Activated gamma-delta T cell treated with Interleukin-2 at 50 U/mL for 16 hours (primary cell): ENCODE results near the gene CSK.
"Not testable (repeated sequence)": the region's sequence is repeated elsewhere in the genome, so short reads cannot be mapped to it uniquely, and the experiment has no call there.

Experiments used
- DNase-seq: peaks from one replicate; pipeline ENCODE4 v3.0.0-alpha.2; 2020

Gene CSK

GRCh38 chr15:74773329-74773728, 8.6 kb upstream of the CSK start:
- DNase-seq = no peak

- no peak for DNase-seq
Observed at GRCh38 chr15:74773731-74774252, 8.1 kb upstream of the CSK start.

GRCh38 chr15:74775132-74775562, 6.7 kb upstream of the CSK start:
- no peak for DNase-seq

- no peak for DNase-seq
Observed at GRCh38 chr15:74775894-74776293, 6.0 kb upstream of the CSK start.

- peak; percentile 60 for DNase-seq
Observed at GRCh38 chr15:74776821-74777768, 4.8 kb upstream of the CSK start.

GRCh38 chr15:74777769-74778598, 3.9 kb upstream of the CSK start:
- DNase-seq = no peak

GRCh38 chr15:74778599-74778970, 3.3 kb upstream of the CSK start:
- no peak for DNase-seq

- DNase-seq = no peak
Observed at GRCh38 chr15:74779162-74779648, 2.7 kb upstream of the CSK start.

- no peak for DNase-seq
Observed at GRCh38 chr15:74780523-74781430, 1.1 kb upstream of the CSK start.

GRCh38 chr15:74782259-74783071, 585 bp downstream of the CSK start:
- DNase-seq = peak; percentile 68

GRCh38 chr15:74783072-74783807, 1.4 kb downstream of the CSK start:
- DNase-seq = no peak

GRCh38 chr15:74783808-74784175, 1.9 kb downstream of the CSK start:
- no peak for DNase-seq

GRCh38 chr15:74784426-74785193, 2.7 kb downstream of the CSK start:
- no peak for DNase-seq

- DNase-seq = no peak
Observed at GRCh38 chr15:74785194-74786032, 3.5 kb downstream of the CSK start.

- not testable (repeated sequence) for DNase-seq
Observed at GRCh38 chr15:74786081-74786480, 4.2 kb downstream of the CSK start.

GRCh38 chr15:74786551-74787165, 4.8 kb downstream of the CSK start:
- no peak for DNase-seq

- peak; percentile 92 for DNase-seq
Observed at GRCh38 chr15:74787251-74788041, 5.6 kb downstream of the CSK start.
